KG1 (cell line): Measurements from ENCODE around the gene RAPGEF5.

Experiments used
- DNase-seq: peaks from one replicate; lab custom pipeline; 2025; lab: John Stamatoyannopoulos, UW

RAPGEF5 gene

DNA sequence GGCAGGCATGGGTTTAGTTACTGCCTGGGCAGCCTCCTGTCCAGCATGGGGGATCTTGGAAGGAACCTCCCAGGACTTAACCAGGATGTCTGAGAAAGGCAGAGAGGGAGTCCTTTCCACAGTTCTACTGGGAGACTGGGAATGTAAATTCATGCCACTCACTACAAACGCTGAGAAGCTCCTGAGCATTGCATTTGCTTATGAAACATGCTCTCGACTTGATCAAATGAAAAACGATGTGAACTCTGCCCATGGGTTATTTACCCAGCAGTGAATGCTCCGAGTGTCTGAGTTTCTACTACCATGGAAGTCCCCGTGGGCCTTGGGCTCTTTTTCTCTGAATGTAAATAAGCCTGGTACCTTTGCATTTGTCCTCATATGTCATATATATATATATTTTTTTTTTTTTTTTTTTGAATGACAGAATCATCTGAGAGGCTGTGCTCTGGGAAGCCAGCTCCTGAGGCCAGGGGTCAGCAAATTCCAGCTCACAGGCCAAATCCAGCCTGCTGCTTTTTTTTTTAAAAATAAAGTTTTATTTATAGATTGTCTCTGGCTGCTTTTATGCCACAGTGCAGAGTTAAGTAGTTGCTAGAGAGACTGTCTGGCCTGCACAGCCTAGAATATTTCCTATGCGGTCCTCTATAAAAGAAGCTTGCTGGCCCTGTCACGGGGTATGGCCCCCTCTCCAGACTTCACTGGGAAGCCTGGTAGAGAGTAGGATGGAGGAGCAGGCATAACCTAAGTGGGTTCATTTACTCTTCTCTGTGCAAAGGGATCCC lies 21.4 kb upstream of the RAPGEF5 start:
- no peak for DNase-seq

DNA sequence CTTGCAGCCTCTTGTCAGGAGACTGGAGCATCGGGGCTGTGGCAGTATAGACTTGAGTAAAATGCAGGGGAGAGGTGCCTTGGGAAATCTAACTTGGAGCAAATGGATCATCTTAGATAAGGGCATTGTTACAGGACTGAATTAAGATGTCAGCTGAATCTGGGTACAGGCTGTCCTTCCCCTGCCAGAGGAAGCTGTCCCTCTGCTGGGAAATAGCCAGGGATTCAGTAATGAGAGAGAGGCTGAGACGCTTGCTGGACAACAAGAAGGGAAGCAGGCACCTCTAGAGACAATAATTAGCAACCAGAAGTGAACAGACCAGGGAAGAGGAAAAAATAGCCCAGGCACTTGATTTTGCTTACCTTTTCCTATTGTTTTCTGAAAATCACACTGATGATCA lies 20.7 kb upstream of the RAPGEF5 start:
- DNase-seq = no peak

DNA sequence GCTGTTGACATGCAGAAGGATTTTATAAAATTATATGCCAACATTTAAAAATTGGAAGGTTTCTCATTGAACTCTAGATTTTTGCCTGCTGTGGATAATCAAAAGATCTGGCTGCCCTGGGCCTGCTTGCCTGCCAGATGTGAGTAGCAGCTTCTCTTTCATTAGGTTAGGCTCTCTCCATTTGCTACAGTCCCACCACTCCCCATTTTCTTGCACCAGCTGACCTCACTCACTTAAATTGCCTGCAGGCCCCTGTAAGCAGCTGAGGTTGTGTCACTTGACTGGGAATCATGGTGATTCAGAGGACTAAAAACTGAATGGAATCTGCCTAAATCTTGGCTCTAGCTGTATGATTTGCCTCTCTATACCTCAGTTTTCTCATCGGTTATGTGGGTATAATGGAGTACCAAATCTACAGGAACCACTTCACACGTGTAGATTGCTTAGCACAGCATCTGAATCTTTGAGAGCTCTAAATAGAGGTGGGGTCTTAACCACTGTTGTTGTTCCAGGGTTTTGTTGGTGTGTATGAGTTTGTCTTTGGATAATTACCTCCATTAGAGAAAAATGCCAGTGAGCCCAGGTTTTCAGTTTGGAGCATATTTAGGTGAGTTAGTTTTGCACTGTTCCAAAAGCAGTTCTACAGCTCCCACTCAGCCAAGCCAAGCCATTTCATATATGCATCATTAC lies 18.6 kb upstream of the RAPGEF5 start:
- no peak for DNase-seq

DNA sequence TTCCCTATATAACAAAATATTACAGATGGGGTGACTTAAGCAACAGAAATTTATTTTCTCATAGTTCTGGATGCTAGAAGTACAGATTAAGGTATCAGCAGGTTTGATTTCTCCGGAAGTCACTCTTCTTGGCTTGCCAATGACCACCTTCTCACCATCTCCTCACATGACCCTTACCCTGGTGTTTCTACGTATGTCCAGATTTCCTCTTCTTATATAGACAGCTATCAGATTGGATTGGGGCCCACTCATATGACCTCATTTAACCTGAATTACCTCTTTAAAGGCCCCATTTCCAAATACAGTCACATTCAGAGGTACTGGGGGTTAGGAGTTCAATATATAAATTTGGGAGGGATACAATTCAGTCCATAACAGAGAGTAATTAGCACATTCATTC lies 17.0 kb upstream of the RAPGEF5 start:
- DNase-seq = no peak

DNA sequence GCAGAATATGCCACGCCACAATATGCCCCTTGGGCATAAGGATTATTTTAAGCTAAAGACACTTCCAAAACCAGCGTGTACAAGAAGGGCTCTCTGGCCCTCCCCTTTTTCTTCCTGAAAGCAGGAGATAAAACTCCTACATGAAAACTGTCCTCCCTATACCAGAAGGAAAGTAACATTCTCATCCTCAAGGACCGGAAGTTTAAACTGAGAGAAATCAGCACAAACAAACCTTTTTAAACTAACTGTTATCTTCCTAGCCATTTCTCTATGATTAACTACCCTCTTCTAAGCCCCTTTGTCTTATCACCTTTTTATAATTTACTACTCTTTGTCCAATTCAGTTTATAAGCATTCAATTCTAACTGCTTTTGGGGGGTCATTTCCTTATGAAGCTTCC lies 16.4 kb upstream of the RAPGEF5 start:
- no peak for DNase-seq

DNA sequence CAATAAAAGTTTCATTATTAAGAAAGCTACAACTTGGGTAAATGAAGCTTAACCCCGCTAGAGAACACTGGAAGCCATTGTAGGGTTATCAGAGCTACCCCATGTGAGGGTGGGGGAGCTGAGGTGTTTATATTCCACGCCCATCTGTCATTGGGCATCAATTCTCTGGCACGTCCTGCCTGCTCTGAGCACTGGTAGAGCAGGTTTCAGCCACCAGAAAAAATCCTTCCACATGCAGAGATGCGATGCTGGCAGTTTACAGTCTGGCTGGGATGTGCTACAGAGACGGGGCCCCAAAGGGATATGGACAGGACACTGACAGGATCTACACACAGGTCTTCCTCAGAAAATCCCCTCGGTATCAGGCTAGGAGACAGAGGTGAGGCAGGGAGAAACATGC lies 15.9 kb upstream of the RAPGEF5 start:
- DNase-seq = no peak

DNA sequence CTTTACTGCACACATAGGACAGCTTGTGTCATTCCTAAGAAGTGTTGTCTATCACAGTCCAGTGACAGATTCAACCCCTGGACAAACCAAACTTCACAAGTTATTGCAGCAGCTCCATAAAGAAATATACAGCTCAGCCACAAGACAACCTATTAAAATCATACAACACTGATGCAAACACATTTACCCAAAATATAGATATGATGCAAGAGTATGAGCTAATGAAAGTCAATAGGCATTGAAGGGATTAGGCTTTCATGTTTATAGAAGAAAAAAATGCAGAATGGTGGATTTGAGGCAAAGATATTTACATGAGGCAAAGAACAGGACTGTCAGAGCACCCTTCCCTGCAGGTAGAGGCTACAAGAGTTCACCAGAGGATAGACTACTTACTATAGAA lies 14.9 kb upstream of the RAPGEF5 start:
- no peak for DNase-seq

DNA sequence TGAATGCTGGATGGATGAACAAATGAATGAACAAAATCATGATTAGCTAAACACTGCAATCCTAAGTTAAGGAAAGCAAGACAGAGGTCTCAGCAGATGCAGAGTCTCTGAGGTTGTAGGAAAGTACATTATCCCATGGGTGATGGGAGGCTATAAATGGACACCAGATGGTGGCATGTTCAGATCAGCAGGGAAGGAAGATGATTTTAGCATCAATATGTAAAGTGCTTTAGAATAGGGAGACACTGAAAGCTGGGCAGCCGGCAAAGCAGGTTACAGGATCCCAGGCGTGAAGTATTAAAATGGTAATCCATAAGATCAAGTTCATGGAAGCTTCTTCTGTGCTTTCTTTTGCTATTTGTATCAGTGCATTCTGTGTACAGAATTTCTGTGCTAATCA lies 7.9 kb upstream of the RAPGEF5 start:
- DNase-seq = no peak

DNA sequence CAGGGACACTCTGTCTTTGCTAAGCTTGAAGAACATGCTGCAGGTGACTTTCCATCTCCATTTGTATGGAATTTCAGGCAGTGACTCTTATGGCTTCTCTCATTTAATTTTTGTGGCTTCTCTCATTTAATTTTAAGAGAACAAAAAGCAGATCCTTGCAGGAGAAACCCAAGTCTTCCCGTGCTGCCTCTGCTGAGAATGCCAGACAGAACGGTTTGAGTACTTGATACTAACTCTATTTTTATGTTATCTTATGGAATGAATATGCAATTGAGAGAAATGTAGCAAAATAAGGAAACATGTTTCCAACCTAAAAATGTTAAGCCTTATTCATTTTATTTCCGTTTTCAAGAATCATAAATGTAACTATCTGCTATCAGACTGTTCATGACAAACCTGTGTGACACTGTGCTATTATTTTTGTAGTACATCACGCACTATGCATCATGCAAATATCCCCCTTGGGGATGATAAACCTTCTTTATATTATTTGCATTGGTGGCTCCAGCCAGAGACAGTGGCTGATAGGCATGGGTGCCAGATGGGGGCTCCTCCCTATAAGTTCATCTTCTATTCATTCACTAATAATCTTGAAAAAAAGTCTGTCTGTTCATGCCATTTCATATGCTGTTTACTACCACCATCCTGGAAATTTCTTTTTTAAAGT lies 6.9 kb upstream of the RAPGEF5 start:
- DNase-seq = no peak

DNA sequence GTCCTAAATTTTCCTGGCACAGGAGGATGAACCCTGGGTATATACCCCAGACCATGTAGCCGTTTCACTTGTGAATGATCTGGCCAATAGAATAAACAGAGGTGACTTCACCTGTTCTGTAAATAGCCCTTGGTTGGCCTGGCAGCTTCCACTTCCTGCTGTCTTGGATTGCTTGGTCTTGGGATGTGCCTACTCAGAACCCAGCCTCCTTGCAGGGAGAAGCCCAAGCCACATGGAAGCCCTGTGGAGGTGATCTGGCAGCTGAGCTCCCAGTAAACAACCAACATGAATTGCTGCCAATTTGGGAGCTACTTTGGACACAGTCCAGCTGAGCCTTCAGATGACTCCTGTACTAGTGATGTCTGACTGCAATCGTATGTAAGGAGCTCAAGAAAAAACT lies 4.8 kb upstream of the RAPGEF5 start:
- no peak for DNase-seq

DNA sequence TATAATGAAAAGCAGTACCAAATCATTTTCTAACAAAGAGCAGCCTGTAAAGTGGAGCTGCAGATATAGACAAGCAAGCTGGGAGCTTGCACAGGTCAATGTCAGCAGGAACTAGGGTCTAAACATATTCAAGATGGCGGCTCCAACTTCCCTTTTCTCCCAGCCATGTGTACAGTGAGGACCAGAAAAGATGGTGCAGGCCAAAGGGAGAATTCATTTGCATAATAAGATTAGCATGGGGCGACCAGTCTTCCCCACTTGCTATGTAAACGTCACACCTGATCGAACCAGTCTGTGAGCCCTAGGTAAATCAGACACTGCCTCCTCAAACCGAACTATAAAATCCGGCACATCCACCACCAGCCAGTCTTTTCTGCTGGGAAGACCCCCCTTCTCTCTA lies 4.4 kb upstream of the RAPGEF5 start:
- no peak for DNase-seq

DNA sequence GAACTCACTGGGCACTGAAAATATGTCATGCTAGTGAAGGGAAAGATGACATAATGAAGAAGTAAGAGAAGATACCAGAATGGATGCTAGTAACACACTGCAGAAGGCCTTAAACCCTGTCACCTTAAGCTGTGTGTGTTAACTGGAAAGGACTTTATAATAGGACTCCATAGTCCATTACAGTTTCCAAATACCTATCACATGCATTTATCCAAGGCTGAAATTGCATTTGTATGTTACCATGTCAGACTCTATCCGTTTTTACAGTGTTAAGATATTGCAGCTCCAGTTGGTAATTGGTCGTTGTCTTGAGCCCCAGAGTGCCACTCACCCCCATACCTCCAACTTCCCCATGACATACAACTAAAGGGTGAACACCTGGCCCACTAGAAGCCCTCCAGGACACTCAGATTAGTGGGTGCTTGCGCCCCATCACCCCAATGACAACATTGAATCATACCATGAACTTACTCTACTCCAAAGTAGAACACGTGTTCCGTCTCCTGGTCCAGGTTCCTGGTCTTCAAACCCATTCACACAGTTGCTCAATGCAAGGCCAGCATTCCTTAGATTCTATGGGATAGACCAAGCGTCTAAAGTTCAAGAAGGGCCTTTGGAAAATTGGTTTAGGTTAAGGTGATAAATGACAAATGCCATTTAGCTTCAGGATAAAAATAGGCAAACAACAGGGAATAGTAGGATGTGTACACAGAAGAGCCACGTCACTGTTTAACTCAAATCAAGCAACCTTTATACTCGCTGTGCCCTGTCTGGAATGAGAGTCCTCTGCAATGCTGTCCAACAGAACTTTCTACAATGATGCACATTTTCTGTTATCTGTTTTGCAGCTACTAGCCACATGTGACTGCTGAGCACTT lies 2.1 kb upstream of the RAPGEF5 start:
- no peak for DNase-seq

DNA sequence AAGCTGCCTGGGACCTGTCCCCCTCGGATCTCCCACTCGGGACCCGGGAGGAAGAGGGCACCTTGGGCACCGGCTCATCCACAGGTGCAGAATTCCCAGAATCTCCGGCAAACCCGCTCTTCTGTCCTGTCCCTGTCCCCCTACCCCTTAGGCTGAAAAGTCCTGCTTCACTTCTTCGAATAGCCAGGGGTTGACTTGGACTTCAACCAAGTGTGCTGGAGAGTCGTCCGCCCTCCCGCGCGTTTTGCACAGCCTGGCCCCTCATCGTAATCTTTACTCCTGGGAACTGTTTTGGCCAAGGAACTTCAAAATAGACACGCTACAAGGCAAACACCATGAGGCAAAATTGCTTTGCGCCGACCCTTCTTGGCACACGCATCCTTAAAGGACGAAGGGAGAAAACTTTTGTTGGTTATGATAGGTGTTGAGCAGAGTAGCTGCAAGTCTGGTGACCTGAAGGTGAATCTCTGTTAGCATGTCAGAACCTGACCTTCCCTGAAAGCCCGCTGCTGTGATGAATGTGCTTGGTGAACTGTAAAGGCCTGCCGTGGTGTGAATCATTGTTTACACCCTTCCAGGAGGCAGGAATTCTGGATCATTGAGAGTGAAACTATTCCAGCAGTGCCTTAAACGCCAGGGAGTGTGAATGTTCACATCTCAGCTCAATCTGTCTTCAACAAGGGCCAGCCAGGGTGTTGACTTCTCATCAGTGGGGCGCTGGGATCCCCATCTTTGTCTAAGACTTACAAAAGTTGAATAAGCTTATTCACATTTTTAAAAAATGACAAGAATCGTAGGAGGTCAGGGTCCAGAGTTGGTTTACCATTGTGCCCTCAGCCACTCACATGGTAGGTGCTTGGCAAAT lies 589 bp upstream of the RAPGEF5 start:
- no peak for DNase-seq

DNA sequence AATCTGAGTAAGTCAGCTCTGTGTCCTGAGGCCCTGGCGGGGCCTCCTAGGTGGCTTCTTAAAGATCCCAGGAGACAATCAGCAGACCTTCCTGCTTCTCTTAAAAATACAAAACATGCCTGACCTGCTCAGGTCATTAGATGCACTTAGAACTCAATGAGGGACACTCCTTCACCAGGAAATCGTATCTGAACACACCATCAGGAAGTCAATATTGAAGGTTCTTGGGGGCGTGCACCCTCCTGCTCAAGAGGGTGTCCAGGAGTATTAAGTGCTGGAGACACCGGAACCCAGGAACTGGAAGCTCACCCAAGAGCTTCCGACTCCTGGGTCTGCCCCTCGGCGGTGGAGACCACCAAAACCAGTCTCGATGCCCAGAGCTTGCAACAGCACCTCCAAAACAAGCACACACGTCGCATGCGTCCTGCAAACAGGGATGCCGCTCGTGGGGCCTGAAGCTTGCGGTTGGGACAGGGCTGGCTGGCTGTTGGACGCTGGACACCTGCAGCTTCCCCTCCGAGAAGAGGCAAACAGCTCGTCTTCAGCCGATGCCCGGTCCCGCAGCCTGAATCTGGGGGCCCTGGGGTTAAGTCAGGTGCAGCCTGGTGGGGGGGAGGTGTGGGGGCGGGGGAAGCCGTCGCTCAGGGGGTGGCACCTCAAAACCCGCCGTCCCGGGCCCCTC lies 803 bp downstream of the RAPGEF5 start:
- DNase-seq = peak; percentile 14

DNA sequence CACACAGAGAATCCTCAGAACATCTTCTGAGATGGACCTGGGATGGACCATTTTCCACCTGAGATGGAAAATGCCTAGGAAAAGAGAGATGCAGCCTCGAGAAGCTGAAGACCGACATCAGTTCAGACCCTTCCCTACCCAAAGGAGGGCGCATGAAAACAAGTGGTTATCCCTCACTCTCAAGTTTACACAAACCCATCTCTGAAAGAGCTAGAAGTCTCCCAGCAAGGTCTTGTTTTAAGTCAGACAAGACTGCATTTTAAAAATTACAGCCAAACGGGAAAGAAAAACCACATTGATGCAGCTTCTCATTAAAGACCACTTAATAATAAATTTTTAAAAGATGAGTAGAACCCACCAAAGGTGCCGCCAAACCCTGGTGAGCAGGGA lies 1.3 kb downstream of the RAPGEF5 start:
- DNase-seq = no peak

DNA sequence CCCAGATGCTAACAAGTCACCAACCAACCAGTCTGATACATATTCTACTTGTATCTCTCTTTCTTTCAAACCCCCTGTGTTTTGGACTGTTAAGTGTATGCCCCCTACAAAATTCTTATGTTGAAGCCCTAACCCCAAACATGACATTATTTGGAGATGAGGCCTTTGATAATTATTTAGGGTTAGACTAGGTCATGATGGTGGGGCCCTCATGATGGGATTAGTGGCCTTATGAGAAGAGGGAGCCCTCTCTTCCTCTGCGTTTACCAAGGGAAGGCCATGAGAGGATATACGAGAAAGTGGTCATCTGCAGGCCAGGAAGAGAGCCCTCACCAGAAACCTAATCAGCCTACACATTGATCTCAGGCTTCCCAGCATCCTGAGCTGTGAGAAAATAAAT lies 2.5 kb downstream of the RAPGEF5 start:
- no peak for DNase-seq

DNA sequence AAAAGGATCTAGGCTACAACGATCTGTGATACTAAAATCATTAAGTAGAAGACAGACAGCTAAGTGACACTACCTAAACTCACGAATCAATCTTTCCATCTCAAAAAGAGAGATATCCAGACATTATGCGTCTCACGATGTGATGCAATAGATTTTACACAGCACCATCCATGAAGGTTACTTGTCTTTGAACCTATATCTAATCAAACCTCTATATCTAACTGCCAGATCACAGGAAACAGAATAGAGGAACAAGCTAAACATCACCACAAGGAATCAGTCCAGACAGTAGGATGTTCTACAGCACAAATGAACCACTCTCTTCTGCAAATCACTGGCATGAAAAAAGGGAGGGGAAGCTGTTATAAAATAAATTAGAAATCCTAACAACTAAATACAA lies 4.1 kb downstream of the RAPGEF5 start:
- no peak for DNase-seq

DNA sequence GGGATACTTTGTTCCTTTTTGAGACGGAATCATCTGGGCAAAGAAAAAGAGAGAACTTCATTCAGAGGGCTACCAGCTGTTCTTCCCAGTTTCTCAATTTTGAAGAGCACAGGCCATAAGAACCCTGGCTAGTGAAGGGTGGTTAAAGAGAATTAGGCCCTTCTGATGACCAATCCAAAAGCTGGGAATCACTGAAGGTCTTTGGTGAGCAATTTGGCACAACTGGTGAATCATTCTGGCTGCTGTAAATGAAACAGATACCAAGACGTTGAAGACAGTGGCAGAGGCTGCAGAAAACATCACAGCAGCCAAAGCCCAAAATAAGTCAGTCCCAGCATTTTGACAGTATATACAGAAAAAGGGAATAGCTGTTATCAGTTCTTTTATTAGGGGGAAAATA lies 5.1 kb downstream of the RAPGEF5 start:
- no peak for DNase-seq

DNA sequence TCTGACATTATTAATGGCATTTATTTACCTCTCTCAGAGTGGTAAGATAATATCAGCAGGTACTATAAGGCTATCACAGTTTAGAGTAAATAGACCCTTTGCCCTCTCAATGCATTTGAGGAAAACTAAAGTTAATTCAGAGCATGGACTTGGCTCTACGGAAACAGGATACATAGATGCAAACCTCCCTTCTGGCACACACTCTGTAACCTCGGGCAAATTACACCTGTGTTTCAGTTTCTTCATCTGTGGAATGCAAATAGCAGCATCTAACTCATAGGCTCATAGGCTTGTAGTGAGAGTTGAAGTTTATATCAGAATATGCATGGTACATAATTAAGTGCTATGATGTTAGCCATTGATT lies 5.6 kb downstream of the RAPGEF5 start:
- DNase-seq = no peak

DNA sequence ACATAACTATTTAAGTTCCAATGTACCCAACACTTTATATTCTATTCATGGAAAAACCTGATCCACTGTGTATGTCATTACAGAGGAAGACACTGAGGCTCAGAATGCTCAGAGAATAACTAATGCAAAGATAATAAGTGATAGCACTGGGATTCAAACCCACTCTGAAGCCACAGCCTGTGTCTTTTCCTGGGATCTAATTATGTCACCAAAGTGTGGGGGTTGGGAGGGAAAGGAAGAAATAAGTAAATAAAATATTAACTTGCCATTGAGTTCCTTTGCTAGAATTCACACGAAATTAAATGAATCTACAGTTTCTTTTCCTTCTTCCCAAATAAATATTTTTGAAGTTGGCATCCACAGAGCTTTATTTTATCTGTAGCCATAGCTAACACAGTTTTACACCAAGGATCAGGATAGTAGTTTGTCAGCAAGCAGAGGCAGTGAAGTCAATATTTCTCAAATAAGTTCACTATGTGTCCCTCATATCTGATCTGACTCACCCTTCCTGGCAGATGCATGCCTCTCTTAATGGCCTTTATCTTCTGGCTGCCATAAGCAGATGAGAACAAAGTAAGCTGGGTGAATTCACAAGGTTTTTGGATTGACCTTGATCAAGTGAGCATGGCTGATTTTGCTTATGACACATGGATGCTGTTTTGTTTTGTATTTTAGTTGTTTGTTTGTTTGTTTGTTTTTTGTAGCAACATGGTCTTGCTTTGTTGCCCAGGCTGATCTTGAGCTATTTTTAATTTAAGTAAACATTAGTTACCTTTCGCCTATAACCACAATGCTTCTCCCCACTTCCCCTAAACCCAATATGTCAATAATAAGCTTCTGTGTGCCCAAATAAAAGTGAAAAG lies 6.3 kb downstream of the RAPGEF5 start:
- no peak for DNase-seq
